Sigmoid colon (tissue), 7 donors: Measurements from ENCODE around the gene VEGFA. TPM values are rescaled to one million over a fixed set of nuclear protein-coding genes. Genes with fewer than 3 reads are reported as not detected.
A peak's percentile ranks its signal among the peaks of the same experiment; 100 is the strongest.

ENCODE experiments used
- DNase-seq: peaks from one replicate; pipeline ENCODE4 v3.0.0-alpha.2; 2019
- H3K27ac ChIP-seq, 4 donors: fragments of 200-600 bp; sonication (generic); one replicate each; pipeline ENCODE4 v1.5.1; 2016 to 2019; ENCODE audit warnings: mild to moderate bottlenecking in 1 of 4
- H3K27me3 ChIP-seq, 3 donors: fragments of 200-600 bp; sonication (generic); one replicate each; pipeline ENCODE4 v1.5.1; 2019; ENCODE audit warnings: mild to moderate bottlenecking in 1 of 3
- H3K36me3 ChIP-seq, 4 donors: fragments of 200-600 bp; sonication (generic); one replicate each; pipeline ENCODE4 v1.5.1; 2016 to 2019
- H3K4me1 ChIP-seq, 4 donors: fragments of 200-600 bp; sonication (generic); one replicate each; pipeline ENCODE4 v1.5.1; 2017 to 2019
- H3K4me3 ChIP-seq, 4 donors: fragments of 200-600 bp; sonication (generic); one replicate each; pipeline ENCODE4 v1.5.1; 2017 to 2019; ENCODE audit warnings: mild to moderate bottlenecking in 2 of 4, moderate library complexity in 1 of 4
- H3K9me3 ChIP-seq, 4 donors: fragments of 200-600 bp in 3 of 4; sonication (generic) in 3 of 4; one replicate each; pipeline versions ENCODE4 v1.5.1 to v1.6.1; 2013 to 2019
- EP300 ChIP-seq, 4 donors: sonication (generic); formaldehyde crosslinking; IDR thresholded peaks; one replicate each; pipeline ENCODE4 v1.6.1; 2017; ENCODE audit warnings: antibody characterized with exemption in 4 of 4
- POLR2A ChIP-seq, 2 donors: fragments of 450-650 bp; IDR thresholded peaks; one replicate each; pipeline ENCODE4 v1.6.1; 2016; ENCODE audit warnings: antibody characterized with exemption in 2 of 2, mild to moderate bottlenecking in 2 of 2, moderate library complexity in 2 of 2
- POLR2AphosphoS5 ChIP-seq, 4 donors: sonication (generic); formaldehyde crosslinking; IDR thresholded peaks; one replicate each; pipeline ENCODE4 v1.6.1; 2017; ENCODE audit warnings: antibody characterized with exemption in 4 of 4
- WGBS, 2 donors: extraction: QIAGEN DNeasy Blood & Tissue Kit; methylation state at CpG; one replicate each; pipeline ENCODE4 v1.1.7; 2013; 5-methylcytosine and 5-hydroxymethylcytosine counted together
- intact Hi-C: fragments of 100-400 bp; cut with DNase I; formaldehyde crosslinking; loops from one replicate; pipeline ENCODE4 v1.15.1; 2023
- polyA plus RNA-seq, 3 donors: library from polyadenylated mRNA; stranded (reverse); fragments of 200-250 nt; gene quantifications; one replicate each; pipeline ENCODE4 v1.2.3, GENCODE V29; 2013
- total RNA-seq, 4 donors: library from RNA; depleted of rRNA; stranded (reverse); fragments of >200 nt; gene quantifications; one replicate each; pipeline ENCODE4 v1.1.0, GENCODE V29; 2016
- TF ChIP-seq, protein P1 (sequence below), 4 experiments: fragments of 450-650 bp in 3 of 4; fragments of 200-600 bp in 1 of 4; IDR thresholded peaks; one replicate each; pipeline ENCODE4 v1.5.1; 2016 to 2019; ENCODE audit warnings: antibody characterized with exemption in 4 of 4, mild to moderate bottlenecking in 3 of 4, moderate library complexity in 2 of 4
- donor health status: healthy with polysubstance abuse.
- donor health status: Bipolar disorder and iron deficiency.
- donor health status: healthy.

The VEGFA gene
- total and polyA plus RNA-seq, 7 donors = 11.1 to 111 (median 34.2) TPM

DNA sequence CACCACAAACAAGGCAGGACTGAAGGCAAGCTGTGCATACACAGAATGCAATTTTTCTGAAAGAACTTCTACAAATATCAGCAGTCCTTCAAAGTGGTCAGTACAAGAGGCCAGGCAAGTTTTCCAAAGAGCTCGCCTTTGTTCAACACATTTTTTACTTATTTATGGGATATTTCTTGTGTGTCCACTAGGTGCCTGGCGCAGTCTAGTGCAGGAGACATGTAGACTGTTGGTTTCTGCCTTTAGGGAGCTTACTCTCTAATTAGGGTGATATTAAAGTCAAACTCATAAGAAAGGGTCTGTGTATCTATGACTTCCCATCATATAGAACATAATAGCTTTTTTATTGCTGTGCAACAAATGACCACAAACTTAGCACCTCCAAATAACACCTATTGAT lies 21.2 kb upstream of the VEGFA start:
- Histone ChIP-seq H3K9me3 (no peaks in the 10 kb centered on the region), H3K4me3 (no peak overlapping the region), H3K36me3 (no peaks in the 10 kb centered on the region), H3K4me1 (no peaks in the 10 kb centered on the region), H3K27ac (no peak overlapping the region), H3K27me3 (no peaks in the 10 kb centered on the region)
- intact Hi-C loops = no loop called here
- WGBS, 2 donors = 96 to 97% methylated on average over 2 of the region's 2 CpGs
- TF ChIP-seq POLR2AphosphoS5 (IDR thresholded peaks at IDR 0.05) (no peak), POLR2A (IDR thresholded peaks at IDR 0.05) (no peak), EP300 (IDR thresholded peaks at IDR 0.05) (no peak)
- TF ChIP-seq, protein P1, sequence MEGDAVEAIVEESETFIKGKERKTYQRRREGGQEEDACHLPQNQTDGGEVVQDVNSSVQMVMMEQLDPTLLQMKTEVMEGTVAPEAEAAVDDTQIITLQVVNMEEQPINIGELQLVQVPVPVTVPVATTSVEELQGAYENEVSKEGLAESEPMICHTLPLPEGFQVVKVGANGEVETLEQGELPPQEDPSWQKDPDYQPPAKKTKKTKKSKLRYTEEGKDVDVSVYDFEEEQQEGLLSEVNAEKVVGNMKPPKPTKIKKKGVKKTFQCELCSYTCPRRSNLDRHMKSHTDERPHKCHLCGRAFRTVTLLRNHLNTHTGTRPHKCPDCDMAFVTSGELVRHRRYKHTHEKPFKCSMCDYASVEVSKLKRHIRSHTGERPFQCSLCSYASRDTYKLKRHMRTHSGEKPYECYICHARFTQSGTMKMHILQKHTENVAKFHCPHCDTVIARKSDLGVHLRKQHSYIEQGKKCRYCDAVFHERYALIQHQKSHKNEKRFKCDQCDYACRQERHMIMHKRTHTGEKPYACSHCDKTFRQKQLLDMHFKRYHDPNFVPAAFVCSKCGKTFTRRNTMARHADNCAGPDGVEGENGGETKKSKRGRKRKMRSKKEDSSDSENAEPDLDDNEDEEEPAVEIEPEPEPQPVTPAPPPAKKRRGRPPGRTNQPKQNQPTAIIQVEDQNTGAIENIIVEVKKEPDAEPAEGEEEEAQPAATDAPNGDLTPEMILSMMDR (IDR thresholded peaks at IDR 0.05) = no peak
- DNase-seq = peak; percentile 21

DNA sequence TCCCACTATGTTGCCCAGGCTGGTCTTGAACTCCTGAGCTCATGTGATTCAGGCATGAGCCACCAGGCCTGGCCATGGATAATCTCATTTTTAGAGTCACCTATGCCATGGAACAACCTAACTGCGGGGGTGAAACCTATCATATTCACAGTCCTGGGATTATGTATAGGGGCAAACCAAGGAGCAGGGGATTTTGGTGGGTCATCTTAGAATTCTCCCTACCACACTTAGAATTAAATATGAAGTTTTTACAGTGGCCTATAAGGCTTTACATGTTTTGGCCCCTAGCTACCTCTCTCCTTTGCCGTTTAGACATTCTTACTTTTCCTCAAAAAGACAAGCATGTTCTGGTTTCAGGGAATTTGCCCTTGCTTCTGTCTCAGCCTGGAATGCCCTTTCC lies 20.6 kb upstream of the VEGFA start:
- TF ChIP-seq, protein P1 (IDR thresholded peaks at IDR 0.05) = no peak
- TF ChIP-seq POLR2A (IDR thresholded peaks at IDR 0.05) (no peak), EP300 (IDR thresholded peaks at IDR 0.05) (no peak), POLR2AphosphoS5 (IDR thresholded peaks at IDR 0.05) (no peak)
- DNase-seq = no peak
- intact Hi-C loops = no loop called here
- Histone ChIP-seq H3K36me3 (no peaks in the 10 kb centered on the region), H3K27me3 (no peaks in the 10 kb centered on the region), H3K9me3 (no peaks in the 10 kb centered on the region), H3K4me1 (no peaks in the 10 kb centered on the region), H3K27ac (no peak overlapping the region), H3K4me3 (no peak overlapping the region)
- WGBS, 2 donors = 65 to 81% methylated on average over 2 of the region's 2 CpGs

DNA sequence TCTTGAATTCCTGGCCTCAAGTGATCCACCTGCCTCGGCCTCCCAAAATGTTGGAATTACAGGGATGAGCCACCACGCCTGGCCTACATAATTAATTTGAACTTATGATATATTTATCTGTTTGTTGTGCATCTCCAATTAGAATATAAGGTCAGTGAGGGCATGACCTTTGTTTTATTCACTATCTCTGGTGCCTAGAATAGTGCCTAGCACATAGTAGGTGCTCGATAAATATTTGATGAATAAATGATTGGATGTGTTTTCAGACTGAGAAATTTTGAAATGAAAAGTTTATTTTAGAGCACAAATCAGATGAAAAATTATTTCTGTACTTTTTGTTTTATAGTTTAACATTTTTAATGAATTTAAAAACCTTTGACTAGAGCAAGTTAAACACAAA lies 19.4 kb upstream of the VEGFA start:
- DNase-seq = no peak
- Histone ChIP-seq H3K27ac (no peak overlapping the region), H3K27me3 (no peaks in the 10 kb centered on the region), H3K9me3 (no peaks in the 10 kb centered on the region), H3K4me3 (no peak overlapping the region), H3K36me3 (no peaks in the 10 kb centered on the region), H3K4me1 (no peaks in the 10 kb centered on the region)
- intact Hi-C loops = no loop called here
- no peak for TF ChIP-seq POLR2AphosphoS5 (IDR thresholded peaks at IDR 0.05)
- WGBS, 2 donors = 82 to 90% methylated on average over 3 of the region's 3 CpGs

DNA sequence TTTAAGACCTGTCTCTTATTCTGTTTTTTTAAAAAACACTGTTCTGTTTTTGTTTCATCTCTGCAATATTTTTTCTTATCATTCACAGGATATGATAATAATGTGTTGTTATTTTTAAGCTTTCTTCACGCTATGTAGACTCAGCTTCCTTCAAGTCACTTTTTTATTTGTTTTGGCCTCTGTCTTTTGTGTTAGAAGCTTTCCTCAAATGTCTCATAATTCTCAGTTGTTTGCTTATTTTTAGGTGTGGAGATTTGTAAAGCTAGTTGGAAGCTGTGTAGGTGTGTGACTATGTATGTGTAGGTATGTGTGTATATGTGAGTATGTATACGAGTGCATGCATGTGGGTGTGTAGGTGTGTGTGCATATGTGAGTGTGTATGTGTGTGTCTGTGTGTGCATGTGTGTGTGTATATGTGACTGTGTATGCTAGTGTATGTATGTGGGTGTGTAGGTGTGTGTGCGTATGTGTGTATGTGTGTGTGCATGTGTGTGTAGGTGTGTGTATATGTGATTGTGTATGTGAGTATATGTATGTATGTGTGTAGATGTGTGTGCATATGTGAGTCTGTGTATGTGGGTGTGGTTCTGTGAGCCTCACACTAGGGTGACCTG lies 16.3 kb upstream of the VEGFA start:
- TF ChIP-seq POLR2A (IDR thresholded peaks at IDR 0.05) (no peak), EP300 (IDR thresholded peaks at IDR 0.05) (no peak), POLR2AphosphoS5 (IDR thresholded peaks at IDR 0.05) (no peak)
- TF ChIP-seq, protein P1 (IDR thresholded peaks at IDR 0.05) = no peak
- no peak overlapping the region for H3K4me3 ChIP-seq
- no peaks in the 10 kb centered on the region for H3K4me1 ChIP-seq
- H3K27ac ChIP-seq = no peak overlapping the region
- 90 to 95% methylated on average over 3 of the region's 3 CpGs for WGBS, 2 donors
- H3K27me3 ChIP-seq = no peaks in the 10 kb centered on the region
- no peak for DNase-seq
- H3K36me3 ChIP-seq = no peaks in the 10 kb centered on the region
- no peaks in the 10 kb centered on the region for H3K9me3 ChIP-seq
- intact Hi-C loops = no loop called here

DNA sequence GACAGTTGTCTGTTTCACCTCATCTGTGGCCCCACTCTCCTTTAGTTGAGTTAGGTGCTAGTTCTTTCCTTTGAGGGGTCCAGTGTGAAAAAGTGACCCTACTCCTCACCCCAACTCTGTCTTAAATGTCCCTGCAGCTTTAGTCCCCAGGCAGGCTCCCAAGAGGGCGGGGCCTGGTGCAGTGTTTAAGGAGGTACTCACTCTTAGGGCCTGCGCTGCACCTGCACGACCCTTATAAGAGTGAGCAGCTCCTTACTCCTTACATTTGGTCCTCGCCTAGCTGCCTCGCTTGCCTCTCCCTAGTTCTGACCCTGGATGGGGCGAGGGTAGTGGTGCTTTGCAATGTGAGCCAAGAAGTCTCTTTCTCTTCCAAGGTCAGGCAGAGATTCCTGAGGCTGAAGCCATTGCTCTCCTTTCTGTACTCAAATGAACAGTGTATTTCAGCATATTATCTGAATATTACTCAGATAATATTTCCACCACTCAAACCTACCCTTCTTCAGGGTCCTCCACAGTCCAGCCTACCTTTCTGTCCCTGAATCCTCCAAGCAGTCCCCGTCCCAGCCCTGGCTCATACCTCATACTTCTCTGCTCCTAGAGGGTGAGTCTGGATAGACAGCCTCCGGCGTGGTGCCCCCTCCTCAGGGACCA lies 11.9 kb upstream of the VEGFA start:
- DNase-seq = peak; percentile 33
- WGBS, 2 donors = 49 to 68% methylated on average over 9 of the region's 9 CpGs
- no peak for TF ChIP-seq POLR2AphosphoS5 (IDR thresholded peaks at IDR 0.05)
- TF ChIP-seq, protein P1 (IDR thresholded peaks at IDR 0.05) = no peak
- TF ChIP-seq EP300 (IDR thresholded peaks at IDR 0.05) = no peak
- TF ChIP-seq POLR2A (IDR thresholded peaks at IDR 0.05) = no peak
- H3K4me3 ChIP-seq = no peak overlapping the region
- intact Hi-C loops = no loop called here
- H3K9me3 ChIP-seq = no peaks in the 10 kb centered on the region
- no peak overlapping the region for H3K27ac ChIP-seq
- no peaks in the 10 kb centered on the region for H3K36me3 ChIP-seq
- no peaks in the 10 kb centered on the region for H3K4me1 ChIP-seq
- H3K27me3 ChIP-seq = no peaks in the 10 kb centered on the region
